ENCODE measurements around the gene FADS3.

The FADS3 gene

GRCh38 chr11:61913699-61914395 lies 22.5 kb upstream of the FADS3 start:
- DNase-seq (ENCODE audit: low read depth in 1 of 2, low spot score in 1 of 2) = no peak

GRCh38 chr11:61912991-61913698 lies 21.8 kb upstream of the FADS3 start:
- DNase-seq (ENCODE audit: low read depth in 1 of 2, low spot score in 1 of 2) = no peak

GRCh38 chr11:61912530-61912898 lies 21.2 kb upstream of the FADS3 start:
- no peak for DNase-seq (ENCODE audit: low read depth in 1 of 2, low spot score in 1 of 2)

GRCh38 chr11:61911701-61912529 lies 20.6 kb upstream of the FADS3 start:
- DNase-seq (ENCODE audit: low read depth in 1 of 2, low spot score in 1 of 2) = no peak

GRCh38 chr11:61911128-61911700 lies 19.9 kb upstream of the FADS3 start:
- no peak for DNase-seq (ENCODE audit: low read depth in 1 of 2, low spot score in 1 of 2)

- DNase-seq (ENCODE audit: low read depth in 1 of 2, low spot score in 1 of 2) = no peak
Measured at GRCh38 chr11:61910187-61911127, 19.1 kb upstream of the FADS3 start.

- DNase-seq (ENCODE audit: low read depth in 1 of 2, low spot score in 1 of 2) = no peak
Measured at GRCh38 chr11:61908730-61909316, 17.5 kb upstream of the FADS3 start.

GRCh38 chr11:61907871-61908729 lies 16.8 kb upstream of the FADS3 start:
- no peak for DNase-seq (ENCODE audit: low read depth in 1 of 2, low spot score in 1 of 2)

GRCh38 chr11:61907282-61907681 lies 15.9 kb upstream of the FADS3 start:
- DNase-seq (ENCODE audit: low read depth in 1 of 2, low spot score in 1 of 2) = no peak

GRCh38 chr11:61906522-61906909 lies 15.2 kb upstream of the FADS3 start:
- no peak for DNase-seq (ENCODE audit: low read depth in 1 of 2, low spot score in 1 of 2)

GRCh38 chr11:61905801-61906521 lies 14.6 kb upstream of the FADS3 start:
- no peak for DNase-seq (ENCODE audit: low read depth in 1 of 2, low spot score in 1 of 2)

- DNase-seq (ENCODE audit: low read depth in 1 of 2, low spot score in 1 of 2) = no peak
Measured at GRCh38 chr11:61905067-61905696, 13.8 kb upstream of the FADS3 start.

- DNase-seq (ENCODE audit: low read depth in 1 of 2, low spot score in 1 of 2) = no peak
Measured at GRCh38 chr11:61904539-61905048, 13.2 kb upstream of the FADS3 start.

- DNase-seq (ENCODE audit: low read depth in 1 of 2, low spot score in 1 of 2) = no peak
Measured at GRCh38 chr11:61903845-61904244, 12.5 kb upstream of the FADS3 start.

- no peak for DNase-seq (ENCODE audit: low read depth in 1 of 2, low spot score in 1 of 2)
Measured at GRCh38 chr11:61902313-61902712, 11.0 kb upstream of the FADS3 start.

GRCh38 chr11:61901397-61901796 lies 10.1 kb upstream of the FADS3 start:
- no peak for DNase-seq (ENCODE audit: low read depth in 1 of 2, low spot score in 1 of 2)

- no peak for DNase-seq (ENCODE audit: low read depth in 1 of 2, low spot score in 1 of 2)
Measured at GRCh38 chr11:61900251-61900650, 8.9 kb upstream of the FADS3 start.

Data from stimulated activated CD4-positive, alpha-beta T cell treated with anti-CD3 and anti-CD28 coated beads, Interleukin-15, amount 100 ng/mL, for 1 hour (primary cell).